HL-60/S4 treated with phorbol 12-myristate 13-acetate at 8.2 ng/mL for 4 days and 3 days (cell line): ENCODE measurements around the gene NKTR.

Source experiments
- in situ Hi-C: fragments of 300-500 bp; cut with MboI; formaldehyde crosslinking; loops from 2 replicates; pipeline ENCODE4 v1.15.0; 2022; ENCODE audit warnings: low sequenced_read_pairs

Gene NKTR

DNA sequence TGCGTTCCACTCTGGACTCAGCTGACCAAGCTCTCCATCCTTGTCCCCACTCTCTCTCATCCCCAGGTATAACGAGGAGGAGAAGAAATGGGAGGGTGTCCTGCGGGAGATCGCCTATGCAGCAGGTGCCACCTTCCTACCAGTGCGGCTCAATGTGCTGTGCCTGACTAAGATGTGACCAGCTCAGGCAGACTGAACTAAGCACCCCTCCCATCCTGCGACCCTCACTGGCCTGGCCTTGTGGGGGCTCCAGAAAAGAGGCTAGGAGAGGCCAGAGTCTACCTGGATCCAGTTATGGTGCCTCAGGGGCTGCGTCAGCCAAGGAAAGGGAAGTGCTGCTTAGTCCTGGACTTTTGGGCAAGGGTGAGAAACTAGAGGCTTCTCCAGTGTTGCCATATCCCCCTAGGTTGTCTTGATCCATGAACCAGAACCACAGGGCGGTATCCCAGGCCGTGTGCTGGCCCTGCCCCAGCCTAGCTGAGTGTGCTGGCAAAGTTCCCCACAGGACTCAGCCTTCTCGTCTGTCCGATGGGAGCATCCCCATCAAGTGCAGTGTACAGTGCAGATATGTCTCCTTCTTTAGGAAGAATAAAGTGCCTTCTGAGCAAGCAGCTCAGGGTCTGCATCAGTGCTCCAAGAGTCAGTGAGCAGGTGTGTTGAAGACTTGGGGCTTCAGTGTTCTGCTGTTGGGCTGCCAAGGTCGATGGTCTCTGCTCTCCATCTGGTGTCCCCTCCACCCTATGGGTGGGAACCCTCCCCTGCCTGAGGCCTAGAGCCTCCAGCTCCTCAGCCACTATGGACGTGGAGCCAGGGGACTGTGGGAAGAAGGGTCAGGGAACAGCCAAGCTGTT, 91.6 kb downstream of the NKTR start:
- in situ Hi-C loops, result no loop called here

DNA sequence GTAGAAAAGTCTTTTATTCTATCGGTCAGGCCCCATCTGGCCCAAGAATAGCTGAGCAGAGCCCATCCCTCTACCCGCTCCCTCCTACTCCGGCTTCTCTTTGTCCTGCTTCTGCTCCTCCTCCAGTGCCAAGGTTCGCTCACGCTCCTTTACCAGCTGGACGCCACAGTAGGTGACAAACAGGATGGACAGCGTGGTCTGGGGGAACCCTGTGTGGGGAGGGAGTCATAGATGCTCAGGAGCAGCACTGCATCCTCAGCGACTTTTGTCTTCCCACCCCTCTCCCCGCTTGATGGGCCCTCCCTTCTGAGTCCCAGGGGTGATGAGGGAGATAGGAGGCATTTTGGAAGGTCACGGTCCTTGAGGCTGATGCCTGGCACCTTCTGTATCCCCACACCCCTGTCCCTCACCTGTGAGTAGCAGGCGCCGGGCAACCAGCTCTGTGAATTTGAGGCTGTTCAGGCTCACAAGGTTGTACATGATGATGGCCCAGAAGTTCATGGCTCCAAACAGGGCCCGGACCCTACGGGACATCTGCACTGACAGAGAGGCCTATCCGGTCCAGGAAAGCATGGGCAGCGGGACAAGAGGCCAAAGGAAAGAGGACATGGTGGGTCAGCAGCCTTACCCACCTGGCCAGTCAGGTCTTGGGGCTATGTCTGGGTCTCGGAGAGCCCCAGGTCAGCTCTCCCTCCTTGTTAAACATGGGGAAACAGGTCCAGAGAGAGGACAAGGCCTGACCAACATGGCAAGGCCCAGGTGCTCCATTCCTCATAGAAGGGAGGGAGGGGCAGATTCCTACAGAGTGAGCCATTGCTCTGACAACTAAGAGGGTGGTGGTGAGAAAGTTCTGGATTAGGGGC, 92.4 kb downstream of the NKTR start:
- in situ Hi-C loops, result no loop called here

DNA sequence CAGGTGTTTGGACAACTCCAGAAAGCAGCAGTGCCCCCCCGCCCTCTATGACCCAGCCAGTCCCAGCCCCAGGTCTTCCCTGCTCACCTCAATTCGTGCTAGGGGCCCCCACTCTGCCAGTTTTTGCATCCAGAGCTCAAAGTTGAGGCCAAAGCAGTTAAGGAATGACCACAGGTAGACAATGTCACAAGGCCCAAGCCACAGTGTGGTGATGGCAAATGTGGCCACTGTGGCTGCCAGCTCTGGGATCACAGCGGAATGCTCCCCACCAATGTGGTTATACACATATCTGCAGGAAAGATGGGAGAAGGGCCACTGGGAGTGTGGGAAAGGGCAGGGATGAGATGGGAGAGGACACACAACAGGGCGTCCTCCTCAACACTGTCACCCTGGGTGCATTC, 93.0 kb downstream of the NKTR start:
- in situ Hi-C loops, result no loop called here

GRCh38 chr3:42694366-42694765, 93.9 kb downstream of the NKTR start:
- in situ Hi-C loops, result no loop called here

DNA sequence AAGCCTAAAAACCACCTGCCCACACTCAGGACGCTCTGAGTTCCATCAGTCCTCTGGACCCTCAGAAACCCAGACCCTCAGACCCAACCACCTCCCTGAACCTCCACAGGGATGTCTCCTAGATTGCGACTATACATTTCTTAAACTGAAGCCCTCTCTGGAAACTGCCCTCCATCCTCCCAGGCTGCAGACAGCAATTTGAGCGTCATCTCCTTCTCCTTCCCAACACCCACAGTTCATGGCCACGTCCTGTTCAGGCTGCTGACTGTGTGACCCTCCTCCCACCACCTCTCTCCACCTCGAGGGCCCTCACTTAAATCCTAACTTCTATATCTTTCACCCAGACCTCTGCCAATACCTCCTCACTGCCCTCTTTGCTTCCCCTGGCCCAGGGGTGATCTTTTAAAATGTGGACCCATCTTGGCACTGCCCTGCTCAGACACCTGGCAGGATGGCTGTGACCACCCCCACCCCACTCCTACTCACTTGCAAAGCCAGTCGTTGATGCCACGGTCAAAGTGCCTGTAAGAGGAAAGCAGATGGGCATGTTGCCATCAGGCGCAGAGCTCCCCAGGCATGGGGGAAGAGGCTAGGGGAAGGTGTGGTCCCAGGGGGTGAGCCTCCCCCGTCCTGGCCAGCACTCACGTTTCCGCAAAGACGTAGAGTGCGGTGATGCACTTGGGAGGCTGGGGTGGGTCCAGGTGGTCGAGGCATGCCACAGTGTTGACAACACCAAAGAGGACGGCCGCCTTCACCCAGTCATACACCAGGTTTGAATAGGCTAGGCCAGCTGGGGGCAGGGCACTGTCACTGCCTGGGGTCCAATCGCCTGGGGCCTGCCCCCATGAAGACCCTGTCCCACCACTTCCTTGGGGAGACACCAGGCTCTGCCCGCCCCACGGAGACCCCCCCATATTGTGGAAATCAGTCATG, 96.1 kb downstream of the NKTR start:
- in situ Hi-C loops, result no loop called here

DNA sequence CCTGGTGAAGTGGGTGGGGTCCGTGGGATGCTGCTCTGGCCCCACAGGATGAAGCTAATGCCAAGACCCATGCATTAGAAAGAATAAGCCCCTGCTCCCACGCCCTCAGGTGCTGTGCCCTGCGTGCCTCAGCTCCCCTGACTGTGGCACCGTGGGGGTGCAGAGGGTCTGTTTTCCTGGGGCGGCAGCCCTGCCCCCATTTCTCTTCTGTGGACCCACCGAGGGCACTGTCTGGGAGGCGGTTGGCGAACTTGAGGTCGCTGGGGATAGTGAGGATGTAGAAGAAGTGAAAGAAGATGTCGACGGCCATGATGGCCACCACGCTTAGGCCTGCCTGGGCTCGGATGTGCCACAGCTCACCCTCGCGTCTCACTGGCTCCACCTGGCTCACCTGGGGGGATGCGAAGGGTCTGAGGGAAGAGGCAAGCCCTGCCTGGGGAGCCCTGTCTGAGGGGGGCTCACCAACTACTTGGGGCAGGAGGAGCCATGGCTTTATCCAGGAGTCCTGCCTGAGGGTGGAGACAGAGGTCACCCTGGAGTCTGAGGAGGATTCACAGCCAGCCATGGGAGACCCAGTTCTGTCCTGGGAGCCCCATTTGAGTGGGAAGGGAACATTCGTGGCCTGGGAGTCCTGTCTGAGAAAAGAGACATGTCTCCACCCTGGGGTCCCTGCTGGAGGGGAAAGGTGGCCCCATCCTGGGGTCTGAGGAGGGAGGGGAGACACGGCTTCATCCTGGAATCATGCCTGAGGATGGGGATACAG, 97.0 kb downstream of the NKTR start:
- in situ Hi-C loops, result no loop called here
